H9 (cell line): ENCODE data around the gene KRT71. TPM values are rescaled to one million over a fixed set of nuclear protein-coding genes. Genes with fewer than 3 reads are reported as not detected.

Experiments
- DNase-seq: peaks from one replicate; pipeline ENCODE4 v3.0.0-alpha.2; 2017
- H2AFZ ChIP-seq: one replicate; pipeline ENCODE4 v1.6.1; 2013; ENCODE audit warnings: mild to moderate bottlenecking, low read length, control low read depth, moderate library complexity
- H2AK5ac ChIP-seq: 2 replicates; pipeline ENCODE4 v1.6.1; 2013; ENCODE audit warnings: low read length, control low read depth, mixed read lengths; ENCODE audit not compliant: insufficient read length
- H2BK120ac ChIP-seq: one replicate; pipeline ENCODE4 v1.6.1; 2013; ENCODE audit warnings: low read depth, mild to moderate bottlenecking, low read length, control low read depth, inconsistent platforms; ENCODE audit not compliant: poor library complexity, severe bottlenecking
- H2BK12ac ChIP-seq: 2 replicates; pipeline ENCODE4 v1.6.1; 2013; ENCODE audit warnings: low read length, control low read depth, mixed read lengths, low read depth; ENCODE audit not compliant: insufficient read length
- H2BK15ac ChIP-seq: 2 replicates; pipeline ENCODE4 v1.6.1; 2013; ENCODE audit warnings: low read depth, low read length, control low read depth
- H2BK20ac ChIP-seq: one replicate; pipeline ENCODE4 v1.6.1; 2013; ENCODE audit warnings: low read depth, mild to moderate bottlenecking, low read length, control low read depth, inconsistent platforms; ENCODE audit not compliant: poor library complexity, severe bottlenecking
- H2BK5ac ChIP-seq: 2 replicates; pipeline ENCODE4 v1.6.1; 2013; ENCODE audit warnings: low read length, control low read depth, mixed read lengths; ENCODE audit not compliant: insufficient read length
- H3K14ac ChIP-seq: 2 replicates; pipeline ENCODE4 v1.6.1; 2013; ENCODE audit warnings: low read length, control low read depth; ENCODE audit not compliant: insufficient read depth
- H3K18ac ChIP-seq: 2 replicates; pipeline ENCODE4 v1.6.1; 2013; ENCODE audit warnings: low read depth, mild to moderate bottlenecking, mixed read lengths, low read length, control low read depth; ENCODE audit not compliant: insufficient read length
- H3K23ac ChIP-seq: 2 replicates; pipeline ENCODE4 v1.6.1; 2013; ENCODE audit warnings: low read length, control low read depth, mixed read lengths, low read depth; ENCODE audit not compliant: insufficient read length
- H3K23me2 ChIP-seq: 2 replicates; pipeline ENCODE4 v1.6.1; 2013; ENCODE audit warnings: low read depth, mild to moderate bottlenecking, mixed read lengths, low read length, control low read depth; ENCODE audit not compliant: insufficient read length, poor library complexity, severe bottlenecking
- H3K27ac ChIP-seq: 2 replicates; pipeline ENCODE4 v1.5.1; 2013; ENCODE audit warnings: low read length, control low read depth, mixed read lengths, low read depth; ENCODE audit not compliant: insufficient read length
- H3K27me3 ChIP-seq: 2 replicates; pipeline ENCODE4 v1.6.1; 2013; ENCODE audit warnings: low read length, control low read depth, inconsistent platforms; ENCODE audit not compliant: insufficient read depth
- H3K4ac ChIP-seq: 2 replicates; pipeline ENCODE4 v1.6.1; 2013; ENCODE audit warnings: low read depth, mild to moderate bottlenecking, control low read depth, inconsistent platforms, low read length, moderate library complexity
- H3K4me1 ChIP-seq: 2 replicates; pipeline ENCODE4 v1.6.1; 2013; ENCODE audit warnings: low read length, control low read depth, inconsistent platforms; ENCODE audit not compliant: insufficient read depth
- H3K4me2 ChIP-seq: 2 replicates; pipeline ENCODE4 v1.6.1; 2013; ENCODE audit warnings: low read length, control low read depth, mixed read lengths; ENCODE audit not compliant: insufficient read length, insufficient read depth
- H3K56ac ChIP-seq: 2 replicates; pipeline ENCODE4 v1.6.1; 2013; ENCODE audit warnings: low read depth, mild to moderate bottlenecking, mixed read lengths, low read length, control low read depth; ENCODE audit not compliant: insufficient read length
- H3K79me1 ChIP-seq: 2 replicates; pipeline ENCODE4 v1.6.1; 2013; ENCODE audit warnings: low read depth, mild to moderate bottlenecking, moderate library complexity, low read length, control low read depth, inconsistent platforms; ENCODE audit not compliant: insufficient read depth, poor library complexity, severe bottlenecking
- H3K79me2 ChIP-seq: 2 replicates; pipeline ENCODE4 v1.6.1; 2013; ENCODE audit warnings: low read length, control low read depth, inconsistent platforms; ENCODE audit not compliant: insufficient read depth
- H3K9ac ChIP-seq: 2 replicates; pipeline ENCODE4 v1.6.1; 2013; ENCODE audit warnings: low read length, control low read depth, mixed read lengths; ENCODE audit not compliant: insufficient read length; ENCODE audit errors: extremely low read depth
- H3K9me3 ChIP-seq: one replicate; pipeline ENCODE4 v1.6.1; 2013; ENCODE audit warnings: low read depth, low read length, inconsistent platforms; ENCODE audit not compliant: control insufficient read depth
- H3T11ph ChIP-seq: one replicate; pipeline ENCODE4 v1.6.1; 2013; ENCODE audit warnings: mild to moderate bottlenecking, low read length, control low read depth, inconsistent platforms
- H4K20me1 ChIP-seq: one replicate; pipeline ENCODE4 v1.6.1; 2013; ENCODE audit not compliant: control insufficient read depth, insufficient read length, insufficient read depth
- H4K5ac ChIP-seq: 2 replicates; pipeline ENCODE4 v1.6.1; 2013; ENCODE audit warnings: low read depth, mild to moderate bottlenecking, mixed read lengths, low read length, control low read depth; ENCODE audit not compliant: insufficient read length
- H4K8ac ChIP-seq: replicated peaks from 2 replicates; pipeline ENCODE4 v1.6.1; 2013; ENCODE audit warnings: low read length, control low read depth, mixed read lengths, low read depth; ENCODE audit not compliant: insufficient read length
- H4K91ac ChIP-seq: 2 replicates; pipeline ENCODE4 v1.6.1; 2013; ENCODE audit warnings: low read depth, mild to moderate bottlenecking, moderate library complexity, mixed read lengths, low read length, control low read depth; ENCODE audit not compliant: insufficient read length
- H3K27ac Mint-ChIP-seq, 3 experiments: 2 replicates in 2 of 3; 3 replicates in 1 of 3; pipeline ENCODE4 v1.8.0; 2020 to 2021; ENCODE audit warnings: mixed read lengths in 3 of 3, mild to moderate bottlenecking in 1 of 3, moderate library complexity in 1 of 3
- H3K27me3 Mint-ChIP-seq: 2 replicates; pipeline ENCODE4 v1.8.0; 2021; ENCODE audit warnings: low read depth, mild to moderate bottlenecking, moderate library complexity, mixed read lengths
- H3K36me3 Mint-ChIP-seq, 3 experiments: 2 replicates in 2 of 3; 3 replicates in 1 of 3; pipeline ENCODE4 v1.8.0; 2020 to 2021; ENCODE audit warnings: low read depth in 3 of 3, mixed read lengths in 3 of 3; ENCODE audit not compliant: insufficient read depth in 1 of 3
- H3K4me1 Mint-ChIP-seq, 2 experiments: 2 replicates each; pipeline ENCODE4 v1.8.0; 2020; ENCODE audit warnings: mixed read lengths in 2 of 2
- H3K4me3 Mint-ChIP-seq, 2 experiments: 2 replicates in 1 of 2; 3 replicates in 1 of 2; pipeline ENCODE4 v1.8.0; 2020 to 2021; ENCODE audit warnings: mild to moderate bottlenecking in 2 of 2, mixed read lengths in 2 of 2, moderate library complexity in 1 of 2
- H3K9me3 Mint-ChIP-seq, 2 experiments: 2 replicates in 1 of 2; 3 replicates in 1 of 2; pipeline ENCODE4 v1.8.0; 2020; ENCODE audit warnings: mild to moderate bottlenecking in 2 of 2, mixed read lengths in 2 of 2, moderate library complexity in 1 of 2
- WGBS: extraction: QIAGEN DNeasy Blood & Tissue Kit; methylation state at CpG from one replicate; pipeline ENCODE4 v1.1.7; 2013; ENCODE audit warnings: missing lambda C conversion rate, low lambda C conversion rate, mixed read lengths; ENCODE audit not compliant: insufficient read length; ENCODE audit errors: extremely low coverage; 5-methylcytosine and 5-hydroxymethylcytosine counted together
- total RNA-seq: library from RNA; stranded (reverse); gene quantifications from 2 replicates; pipeline ENCODE4 v1.2.1, GENCODE V29; 2021
- TF ChIP-seq, protein P1 (sequence below): fragments of 200-600 bp; sonication (generic); conservative IDR thresholded peaks from 3 replicates; pipeline ENCODE4 v1.8.0; 2021; ENCODE audit warnings: antibody characterized with exemption, mild to moderate bottlenecking

Gene KRT71
- total RNA-seq, 1 experiment from 2014 or later: not detected

DNA sequence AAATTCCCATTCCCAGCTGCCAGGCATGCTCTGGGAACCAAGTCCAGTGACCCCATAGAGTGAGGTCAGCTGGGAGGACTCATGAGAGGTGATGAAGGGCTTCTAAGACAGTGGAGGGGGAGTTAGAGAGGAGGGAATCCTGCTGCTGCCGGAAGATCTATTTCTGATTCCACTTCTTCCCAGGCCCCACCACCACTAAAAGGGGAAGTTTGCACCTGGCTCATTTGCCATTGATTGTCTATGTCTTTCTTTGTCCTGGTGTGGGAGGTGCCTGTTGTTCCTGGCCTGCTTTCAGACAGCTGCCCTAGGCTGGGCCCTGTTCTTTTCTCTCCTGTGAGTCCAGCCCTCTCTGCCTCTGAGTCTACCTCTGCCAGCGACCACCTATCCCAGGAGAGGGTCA is 56.9 kb downstream of the KRT71 start:
- no peaks in the 10 kb centered on the region for H3K79me1 ChIP-seq
- Mint-ChIP-seq H3K36me3 (no peaks in the 10 kb centered on the region; a peak in 2 of 7 replicates), H3K4me1 (peaks cover 28 to 37% of the 10 kb centered on the region in 2 experiments), H3K27me3 (peaks cover 19% of the 10 kb centered on the region), H3K9me3 (peaks cover 3 to 5% of the 10 kb centered on the region in 2 experiments; a peak in 3 of 5 replicates), H3K4me3 (no peak overlapping the region), H3K27ac (peak overlapping the region; percentile 68 to 94 (median 78); a peak in 5 of 7 replicates)
- H4K5ac ChIP-seq: no peak overlapping the region
- no peak overlapping the region for H3K23ac ChIP-seq
- H4K8ac ChIP-seq: no peak overlapping the region
- DNase-seq: no peak
- H2AK5ac ChIP-seq: no peak overlapping the region
- no peak overlapping the region for H3K18ac ChIP-seq
- no peak overlapping the region for H2BK12ac ChIP-seq
- no peak overlapping the region for H3K56ac ChIP-seq
- H2BK20ac ChIP-seq: no peak overlapping the region
- no peak overlapping the region for H3K4me2 ChIP-seq
- no peak overlapping the region for H3T11ph ChIP-seq
- H2BK120ac ChIP-seq: no peak overlapping the region
- no peak overlapping the region for H3K4ac ChIP-seq
- no peaks in the 10 kb centered on the region for H3K23me2 ChIP-seq
- H3K4me1 ChIP-seq: peaks cover 6% of the 10 kb centered on the region; the same call in 1 of the 2 replicates
- H2BK15ac ChIP-seq: no peak overlapping the region
- no peak overlapping the region for H3K9ac ChIP-seq
- H3K14ac ChIP-seq: no peak overlapping the region
- TF ChIP-seq, protein P1, sequence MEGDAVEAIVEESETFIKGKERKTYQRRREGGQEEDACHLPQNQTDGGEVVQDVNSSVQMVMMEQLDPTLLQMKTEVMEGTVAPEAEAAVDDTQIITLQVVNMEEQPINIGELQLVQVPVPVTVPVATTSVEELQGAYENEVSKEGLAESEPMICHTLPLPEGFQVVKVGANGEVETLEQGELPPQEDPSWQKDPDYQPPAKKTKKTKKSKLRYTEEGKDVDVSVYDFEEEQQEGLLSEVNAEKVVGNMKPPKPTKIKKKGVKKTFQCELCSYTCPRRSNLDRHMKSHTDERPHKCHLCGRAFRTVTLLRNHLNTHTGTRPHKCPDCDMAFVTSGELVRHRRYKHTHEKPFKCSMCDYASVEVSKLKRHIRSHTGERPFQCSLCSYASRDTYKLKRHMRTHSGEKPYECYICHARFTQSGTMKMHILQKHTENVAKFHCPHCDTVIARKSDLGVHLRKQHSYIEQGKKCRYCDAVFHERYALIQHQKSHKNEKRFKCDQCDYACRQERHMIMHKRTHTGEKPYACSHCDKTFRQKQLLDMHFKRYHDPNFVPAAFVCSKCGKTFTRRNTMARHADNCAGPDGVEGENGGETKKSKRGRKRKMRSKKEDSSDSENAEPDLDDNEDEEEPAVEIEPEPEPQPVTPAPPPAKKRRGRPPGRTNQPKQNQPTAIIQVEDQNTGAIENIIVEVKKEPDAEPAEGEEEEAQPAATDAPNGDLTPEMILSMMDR: no peak
- no peaks in the 10 kb centered on the region for H3K9me3 ChIP-seq
- H4K91ac ChIP-seq: no peak overlapping the region
- no peak overlapping the region for H2AFZ ChIP-seq
- WGBS: no CpG with 5 or more reads among the region's 2 CpGs
- no peaks in the 10 kb centered on the region for H3K27me3 ChIP-seq
- no peak overlapping the region for H2BK5ac ChIP-seq
- H4K20me1 ChIP-seq: no peaks in the 10 kb centered on the region
- no peak overlapping the region for H3K27ac ChIP-seq
- H3K79me2 ChIP-seq: no peaks in the 10 kb centered on the region
